Measurements from ENCODE around the gene PIK3R6. TPM values are rescaled to one million over a fixed set of nuclear protein-coding genes. Genes with fewer than 3 reads are reported as not detected.

The PIK3R6 gene
- total and polyA plus RNA-seq, 10 of the 15 experiments (the other 5 are each of a cell fraction or from before 2014, with no cell fraction given): 6.7 to 146 (median 68.2) TPM

- Histone ChIP-seq H3K4me3 (no peak overlapping the region), H2AFZ (ENCODE audit: control insufficient read depth, low read depth, low read length) (no peak overlapping the region), H3K79me2 (ENCODE audit: control insufficient read depth, insufficient read depth, low read length) (no peaks in the 10 kb centered on the region), H3K4me2 (ENCODE audit: control insufficient read depth, insufficient read depth) (no peak overlapping the region), H3K9ac (ENCODE audit: control insufficient read depth, insufficient read depth, low read length) (no peak overlapping the region), H3K4me1 (ENCODE audit: control insufficient read depth, insufficient read depth, low read length) (no peaks in the 10 kb centered on the region), H3K27me3 (replicated peaks in 1 of 2; ENCODE audit: control insufficient read depth in 2 of 2, insufficient read depth in 2 of 2, low read length in 1 of 2) (no peaks in the 10 kb centered on the region), H4K20me1 (ENCODE audit: control insufficient read depth, insufficient read depth) (no peaks in the 10 kb centered on the region), H3K9me3 (replicated peaks; ENCODE audit: control insufficient read depth, insufficient read depth, low read length) (no peaks in the 10 kb centered on the region; the same call in 2 of the 3 replicates), H3K27ac (ENCODE audit: control insufficient read depth, insufficient read depth) (no peak overlapping the region), H3K36me3 (ENCODE audit: control insufficient read depth in 2 of 2, insufficient read depth in 2 of 2, low read length in 1 of 2) (peaks cover 37 to 54% of the 10 kb centered on the region in 2 experiments; a peak in 3 of 4 replicates)
- ChIA-PET CTCF (no interaction called here), POLR2A (interaction anchor here (1.0 kb wide), 1 partner anchor 26 kb away, joined by 4 read pairs; no protein-coding TSS in a partner anchor), RAD21 (ENCODE audit: unreplicated experiment) (no interaction called here), SMC1A (ENCODE audit: uncharacterized antibody, unreplicated experiment) (no interaction called here)
- in situ Hi-C loops (cut with MboI): no loop called here
- intact Hi-C loops (cut with micrococcal nuclease; ENCODE audit: unreplicated experiment): no loop called here
- ATAC-seq (no peak), DNase-seq (ENCODE audit: low read depth, low spot score) (no peak), FAIRE-seq (no peak)
- 82% methylated on average over 4 of the region's 4 CpGs for WGBS (ENCODE audit: insufficient coverage, insufficient replicate concordance, low lambda C conversion rate, missing lambda C conversion rate)
- BruUV-seq (replicated peaks): no TSS peak
- TF ChIP-seq KAT2A (conservative IDR thresholded peaks at IDR 0.05; ENCODE audit: control insufficient read depth, low read depth, low read length): no peak
- no peak for TF ChIP-seq TBL1XR1 (IDR thresholded peaks at IDR 0.05; ENCODE audit: low read depth, low read length)
- no peak for TF ChIP-seq ZBTB11 (CRISPR knock-in tag; IDR thresholded peaks at IDR 0.05)
- no peak for TF ChIP-seq EZH2 (IDR thresholded peaks at IDR 0.05; ENCODE audit: borderline replicate concordance, control insufficient read depth, low read depth, low read length)
- TF ChIP-seq RFX5 (IDR thresholded peaks at IDR 0.05; ENCODE audit: low read depth, low read length): no peak
- no peak for TF ChIP-seq IRF5 (IDR thresholded peaks at IDR 0.05; ENCODE audit: borderline replicate concordance)
- no peak for TF ChIP-seq BCL3 (IDR thresholded peaks at IDR 0.05; ENCODE audit: borderline replicate concordance, insufficient read depth, low read depth, low read length, poor library complexity, severe bottlenecking)
- no peak for TF ChIP-seq GABPA (IDR thresholded peaks at IDR 0.05; ENCODE audit: low read depth)
- TF ChIP-seq FOXK2 (IDR thresholded peaks at IDR 0.05): no peak
- TF ChIP-seq NFYB (IDR thresholded peaks at IDR 0.05; ENCODE audit: insufficient read depth, low read depth, low read length): no peak
- TF ChIP-seq MYB (IDR thresholded peaks at IDR 0.05; ENCODE audit: borderline replicate concordance, low read depth, low read length): no peak
- no peak for TF ChIP-seq POLR2A (IDR thresholded peaks at IDR 0.05; ENCODE audit: low read depth, low read length)
- no peak for TF ChIP-seq NFXL1 (IDR thresholded peaks at IDR 0.05; ENCODE audit: borderline replicate concordance)
Measured at GRCh38 chr17:8883353-8883752, 15.9 kb upstream of the PIK3R6 start.

Measured in GM12878 (cell line).